ENCODE measurements around the gene KLHL3. TPM values are rescaled to one million over a fixed set of nuclear protein-coding genes. Genes with fewer than 3 reads are reported as not detected.

KLHL3 gene
- total and polyA plus RNA-seq, 9 of the 15 experiments (the other 6 are each of a cell fraction or from before 2014, with no cell fraction given) = under 0.01 to 1.5 (median 0.22) TPM

DNA sequence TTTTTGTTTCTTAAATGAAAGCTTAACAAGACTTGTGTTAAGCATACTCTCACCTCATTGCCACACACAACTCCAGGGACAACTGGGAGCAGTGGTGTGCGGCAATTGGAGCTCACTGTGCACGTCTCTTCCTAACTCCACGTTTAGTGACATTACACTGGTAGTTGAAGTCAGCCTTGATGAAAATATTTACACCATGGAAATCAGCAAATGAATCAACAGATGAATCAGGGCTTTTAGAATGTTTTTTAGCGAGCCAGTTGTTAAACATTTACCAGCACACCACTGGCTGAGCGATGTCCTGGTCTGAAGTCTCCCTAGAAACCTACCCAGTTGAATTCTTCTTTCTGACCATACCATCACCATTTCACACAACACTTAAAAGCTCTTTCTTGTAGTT, 67.3 kb downstream of the KLHL3 start:
- DNase-seq (ENCODE audit: extremely low read depth in 1 of 4, low spot score in 3 of 4) = no peak
- Histone ChIP-seq H3K4me1 (replicated peaks in 1 of 2; ENCODE audit: control insufficient read depth in 2 of 2, insufficient read depth in 2 of 2, low read length in 2 of 2) (no peaks in the 10 kb centered on the region), H3K36me3 (ENCODE audit: control insufficient read depth, insufficient read depth, low read length) (no peaks in the 10 kb centered on the region), H3K27me3 (ENCODE audit: control insufficient read depth in 2 of 2, insufficient read depth in 2 of 2, low read length in 2 of 2) (peaks cover 4 to 23% of the 10 kb centered on the region in 2 experiments; a peak in 4 of 5 replicates), H3K4me2 (ENCODE audit: insufficient read depth, low read length) (no peak overlapping the region), H3K27ac (ENCODE audit: extremely low read depth, low read depth, low read length) (no peak overlapping the region), H3K4me3 (no peak overlapping the region), H4K20me1 (replicated peaks; ENCODE audit: control insufficient read depth, insufficient read depth, low read length) (no peaks in the 10 kb centered on the region), H3K9me3 (replicated peaks; ENCODE audit: control insufficient read depth, insufficient read depth, low read depth, low read length) (no peaks in the 10 kb centered on the region), H3K9ac (ENCODE audit: insufficient read depth in 1 of 2, low read depth in 2 of 2, low read length in 2 of 2) (no peak overlapping the region), H2AFZ (ENCODE audit: low read depth, low read length) (no peak overlapping the region), H3K79me2 (ENCODE audit: control insufficient read depth, insufficient read depth, low read length) (no peaks in the 10 kb centered on the region), H3K9me1 (ENCODE audit: control insufficient read depth, insufficient read depth, low read length) (no peaks in the 10 kb centered on the region)
- intact Hi-C loops (cut with micrococcal nuclease) (no loop called here), in situ Hi-C loops (cut with MboI) (no loop called here)
- FAIRE-seq = no peak
- ChIA-PET POLR2A (interaction anchor here (1.1 kb wide), 1 partner anchor 14 kb away, joined by 3 read pairs; no protein-coding TSS in a partner anchor), CTCF (ENCODE audit: low intra/inter-chr PET ratio) (interaction anchor here (1.1 kb wide), 1 partner anchor 75 kb away, joined by 3 read pairs; no protein-coding TSS in a partner anchor)
- TF ChIP-seq BCL6 (CRISPR knock-in tag; IDR thresholded peaks at IDR 0.05) = no peak
- no peak for TF ChIP-seq ETV1 (tag; conservative IDR thresholded peaks at IDR 0.05; ENCODE audit: low read depth)
- 2% methylated on average over 5 of the region's 5 CpGs for WGBS (ENCODE audit: insufficient coverage, low coverage, missing lambda C conversion rate)
- no peak for ATAC-seq
- no TSS peak for BruUV-seq (replicated peaks)

DNA sequence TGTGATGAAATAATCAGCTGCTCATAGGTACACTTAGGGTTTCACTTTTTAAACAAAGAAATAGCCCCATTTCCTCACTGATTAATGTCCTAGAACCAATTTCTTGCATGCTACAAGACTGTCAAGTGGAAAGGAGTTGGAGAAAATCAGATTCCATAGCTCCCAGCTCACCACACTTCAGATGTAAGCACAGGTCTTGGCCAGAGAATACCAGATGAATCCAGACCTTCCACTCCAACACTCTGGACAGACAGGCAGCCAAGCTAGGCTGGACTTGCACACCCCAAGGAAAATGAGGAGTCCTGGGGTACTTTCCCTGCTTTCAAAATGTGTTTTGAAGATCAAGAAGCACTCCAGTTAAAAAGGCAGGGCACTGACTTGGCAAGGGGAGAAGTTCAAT, 68.5 kb downstream of the KLHL3 start:
- no peak overlapping the region for H3K27ac ChIP-seq (ENCODE audit: extremely low read depth, low read depth, low read length)
- no peaks in the 10 kb centered on the region for H3K79me2 ChIP-seq (ENCODE audit: control insufficient read depth, insufficient read depth, low read length)
- peaks cover 4 to 20% of the 10 kb centered on the region in 2 experiments; a peak in 4 of 5 replicates for H3K27me3 ChIP-seq (ENCODE audit: control insufficient read depth in 2 of 2, insufficient read depth in 2 of 2, low read length in 2 of 2)
- H3K9me1 ChIP-seq (ENCODE audit: control insufficient read depth, insufficient read depth, low read length) = no peaks in the 10 kb centered on the region
- no peaks in the 10 kb centered on the region for H3K9me3 ChIP-seq (replicated peaks; ENCODE audit: control insufficient read depth, insufficient read depth, low read depth, low read length)
- TF ChIP-seq FOXJ3 (CRISPR knock-in tag; IDR thresholded peaks at IDR 0.05) (no peak), CHD1 (IDR thresholded peaks at IDR 0.05; ENCODE audit: low read length) (no peak), ZNF175 (CRISPR knock-in tag; IDR thresholded peaks at IDR 0.05; ENCODE audit: low read depth) (no peak), ZNF75A (CRISPR knock-in tag; IDR thresholded peaks at IDR 0.05) (no peak), NELFE (IDR thresholded peaks at IDR 0.05; ENCODE audit: insufficient read depth, insufficient read length) (no peak)
- TF ChIP-seq, protein P1, sequence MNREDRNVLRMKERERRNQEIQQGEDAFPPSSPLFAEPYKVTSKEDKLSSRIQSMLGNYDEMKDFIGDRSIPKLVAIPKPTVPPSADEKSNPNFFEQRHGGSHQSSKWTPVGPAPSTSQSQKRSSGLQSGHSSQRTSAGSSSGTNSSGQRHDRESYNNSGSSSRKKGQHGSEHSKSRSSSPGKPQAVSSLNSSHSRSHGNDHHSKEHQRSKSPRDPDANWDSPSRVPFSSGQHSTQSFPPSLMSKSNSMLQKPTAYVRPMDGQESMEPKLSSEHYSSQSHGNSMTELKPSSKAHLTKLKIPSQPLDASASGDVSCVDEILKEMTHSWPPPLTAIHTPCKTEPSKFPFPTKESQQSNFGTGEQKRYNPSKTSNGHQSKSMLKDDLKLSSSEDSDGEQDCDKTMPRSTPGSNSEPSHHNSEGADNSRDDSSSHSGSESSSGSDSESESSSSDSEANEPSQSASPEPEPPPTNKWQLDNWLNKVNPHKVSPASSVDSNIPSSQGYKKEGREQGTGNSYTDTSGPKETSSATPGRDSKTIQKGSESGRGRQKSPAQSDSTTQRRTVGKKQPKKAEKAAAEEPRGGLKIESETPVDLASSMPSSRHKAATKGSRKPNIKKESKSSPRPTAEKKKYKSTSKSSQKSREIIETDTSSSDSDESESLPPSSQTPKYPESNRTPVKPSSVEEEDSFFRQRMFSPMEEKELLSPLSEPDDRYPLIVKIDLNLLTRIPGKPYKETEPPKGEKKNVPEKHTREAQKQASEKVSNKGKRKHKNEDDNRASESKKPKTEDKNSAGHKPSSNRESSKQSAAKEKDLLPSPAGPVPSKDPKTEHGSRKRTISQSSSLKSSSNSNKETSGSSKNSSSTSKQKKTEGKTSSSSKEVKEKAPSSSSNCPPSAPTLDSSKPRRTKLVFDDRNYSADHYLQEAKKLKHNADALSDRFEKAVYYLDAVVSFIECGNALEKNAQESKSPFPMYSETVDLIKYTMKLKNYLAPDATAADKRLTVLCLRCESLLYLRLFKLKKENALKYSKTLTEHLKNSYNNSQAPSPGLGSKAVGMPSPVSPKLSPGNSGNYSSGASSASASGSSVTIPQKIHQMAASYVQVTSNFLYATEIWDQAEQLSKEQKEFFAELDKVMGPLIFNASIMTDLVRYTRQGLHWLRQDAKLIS (CRISPR knock-in tag; IDR thresholded peaks at IDR 0.05) = no peak
- TF ChIP-seq, protein P2, sequence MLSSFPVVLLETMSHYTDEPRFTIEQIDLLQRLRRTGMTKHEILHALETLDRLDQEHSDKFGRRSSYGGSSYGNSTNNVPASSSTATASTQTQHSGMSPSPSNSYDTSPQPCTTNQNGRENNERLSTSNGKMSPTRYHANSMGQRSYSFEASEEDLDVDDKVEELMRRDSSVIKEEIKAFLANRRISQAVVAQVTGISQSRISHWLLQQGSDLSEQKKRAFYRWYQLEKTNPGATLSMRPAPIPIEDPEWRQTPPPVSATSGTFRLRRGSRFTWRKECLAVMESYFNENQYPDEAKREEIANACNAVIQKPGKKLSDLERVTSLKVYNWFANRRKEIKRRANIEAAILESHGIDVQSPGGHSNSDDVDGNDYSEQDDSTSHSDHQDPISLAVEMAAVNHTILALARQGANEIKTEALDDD (IDR thresholded peaks at IDR 0.05) = no peak
- H3K4me3 ChIP-seq = no peak overlapping the region
- POLR2A ChIA-PET = no interaction called here
- H2AFZ ChIP-seq (ENCODE audit: low read depth, low read length) = no peak overlapping the region
- FAIRE-seq = no peak
- intact Hi-C loops (cut with micrococcal nuclease) (no loop called here), in situ Hi-C loops (cut with MboI) (no loop called here)
- H3K36me3 ChIP-seq (ENCODE audit: control insufficient read depth, insufficient read depth, low read length) = no peaks in the 10 kb centered on the region
- BruUV-seq (replicated peaks) = no TSS peak
- H4K20me1 ChIP-seq (replicated peaks; ENCODE audit: control insufficient read depth, insufficient read depth, low read length) = no peaks in the 10 kb centered on the region
- no peaks in the 10 kb centered on the region for H3K4me1 ChIP-seq (replicated peaks in 1 of 2; ENCODE audit: control insufficient read depth in 2 of 2, insufficient read depth in 2 of 2, low read length in 2 of 2)
- no peak for DNase-seq (ENCODE audit: extremely low read depth in 1 of 4, low spot score in 3 of 4)
- no peak for ATAC-seq
- no peak overlapping the region for H3K9ac ChIP-seq (ENCODE audit: insufficient read depth in 1 of 2, low read depth in 2 of 2, low read length in 2 of 2)
- no peak overlapping the region for H3K4me2 ChIP-seq (ENCODE audit: insufficient read depth, low read length)
- CTCF ChIA-PET (ENCODE audit: low intra/inter-chr PET ratio) = no interaction called here
